Measurements from ENCODE around the gene NNMT.

DNA sequence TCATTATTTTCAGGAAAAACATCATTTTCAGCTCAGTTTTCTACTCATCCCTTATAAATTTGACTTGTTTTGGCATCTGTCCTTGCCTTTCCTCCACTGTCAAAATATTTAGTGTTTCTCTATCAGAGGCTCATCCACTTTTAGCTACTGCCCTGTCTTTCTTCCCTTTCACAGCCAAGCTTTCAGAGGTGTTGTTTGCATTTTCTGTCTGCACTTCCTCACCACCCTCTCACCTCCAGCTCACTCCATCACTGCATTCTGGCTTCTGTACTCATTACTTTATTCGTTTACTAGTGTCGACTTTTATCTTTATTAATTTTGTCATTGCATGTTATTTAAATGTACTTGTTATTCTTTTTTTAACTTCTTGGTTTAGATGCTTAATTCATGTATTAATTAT is 26.7 kb upstream of the NNMT start:
- TF ChIP-seq SIN3A (IDR thresholded peaks at IDR 0.05; ENCODE audit: borderline replicate concordance, insufficient read depth, low read length) = no peak
- TF ChIP-seq, protein P1, sequence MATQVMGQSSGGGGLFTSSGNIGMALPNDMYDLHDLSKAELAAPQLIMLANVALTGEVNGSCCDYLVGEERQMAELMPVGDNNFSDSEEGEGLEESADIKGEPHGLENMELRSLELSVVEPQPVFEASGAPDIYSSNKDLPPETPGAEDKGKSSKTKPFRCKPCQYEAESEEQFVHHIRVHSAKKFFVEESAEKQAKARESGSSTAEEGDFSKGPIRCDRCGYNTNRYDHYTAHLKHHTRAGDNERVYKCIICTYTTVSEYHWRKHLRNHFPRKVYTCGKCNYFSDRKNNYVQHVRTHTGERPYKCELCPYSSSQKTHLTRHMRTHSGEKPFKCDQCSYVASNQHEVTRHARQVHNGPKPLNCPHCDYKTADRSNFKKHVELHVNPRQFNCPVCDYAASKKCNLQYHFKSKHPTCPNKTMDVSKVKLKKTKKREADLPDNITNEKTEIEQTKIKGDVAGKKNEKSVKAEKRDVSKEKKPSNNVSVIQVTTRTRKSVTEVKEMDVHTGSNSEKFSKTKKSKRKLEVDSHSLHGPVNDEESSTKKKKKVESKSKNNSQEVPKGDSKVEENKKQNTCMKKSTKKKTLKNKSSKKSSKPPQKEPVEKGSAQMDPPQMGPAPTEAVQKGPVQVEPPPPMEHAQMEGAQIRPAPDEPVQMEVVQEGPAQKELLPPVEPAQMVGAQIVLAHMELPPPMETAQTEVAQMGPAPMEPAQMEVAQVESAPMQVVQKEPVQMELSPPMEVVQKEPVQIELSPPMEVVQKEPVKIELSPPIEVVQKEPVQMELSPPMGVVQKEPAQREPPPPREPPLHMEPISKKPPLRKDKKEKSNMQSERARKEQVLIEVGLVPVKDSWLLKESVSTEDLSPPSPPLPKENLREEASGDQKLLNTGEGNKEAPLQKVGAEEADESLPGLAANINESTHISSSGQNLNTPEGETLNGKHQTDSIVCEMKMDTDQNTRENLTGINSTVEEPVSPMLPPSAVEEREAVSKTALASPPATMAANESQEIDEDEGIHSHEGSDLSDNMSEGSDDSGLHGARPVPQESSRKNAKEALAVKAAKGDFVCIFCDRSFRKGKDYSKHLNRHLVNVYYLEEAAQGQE (IDR thresholded peaks at IDR 0.05; ENCODE audit: insufficient read depth in 1 of 2, low read depth in 2 of 2, low read length in 2 of 2) = no peak

Data from PFSK-1 (cell line).